Stimulated activated CD8-positive, alpha-beta memory T cell treated with anti-CD3 and anti-CD28 coated beads, Interleukin-7, amount 100 ng/mL, for 24 hours (primary cell): Measurements from ENCODE around the gene LRP1.

Source experiments
- DNase-seq: peaks from one replicate; pipeline ENCODE4 v3.0.0-alpha.2; 2020; ENCODE audit warnings: low read depth

Gene LRP1

DNA sequence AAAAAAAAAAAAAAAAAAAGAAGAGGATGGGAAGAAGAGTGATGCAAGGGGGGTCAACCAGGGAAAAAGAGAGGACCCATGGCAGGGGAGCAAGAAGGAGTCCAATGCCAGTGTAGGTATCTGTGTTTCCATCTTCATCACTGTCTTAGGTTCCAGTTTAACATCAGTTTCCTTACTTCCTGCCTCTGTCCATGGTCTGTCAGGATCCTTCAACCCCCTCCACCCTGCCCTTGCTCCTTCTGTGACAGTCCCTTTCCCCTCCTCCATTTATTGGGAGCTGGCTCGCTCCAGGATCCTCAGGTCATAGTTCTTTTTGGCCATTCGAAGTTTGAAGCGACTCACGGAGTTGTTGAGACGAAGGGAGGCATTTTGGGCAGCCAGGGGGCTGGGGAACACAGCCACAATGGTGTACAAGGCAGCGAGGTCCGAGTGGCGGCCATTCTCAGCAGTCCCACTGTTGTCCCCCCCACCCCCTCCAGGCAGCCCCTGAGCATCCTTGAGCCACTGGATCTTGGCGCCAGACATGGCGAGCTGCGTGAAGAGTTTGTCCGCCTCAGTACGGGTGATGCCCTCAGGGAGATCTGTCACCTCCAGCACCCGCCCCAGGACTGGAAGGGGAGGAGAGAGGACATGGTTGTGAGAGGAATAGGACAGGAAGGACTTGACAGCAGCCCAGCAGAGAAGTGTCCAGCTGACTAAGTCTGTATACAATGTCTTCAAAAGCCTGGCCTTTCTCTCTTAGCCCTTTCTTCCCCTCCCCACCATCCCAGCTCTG is 126.4 kb downstream of the LRP1 start:
- DNase-seq = no peak

DNA sequence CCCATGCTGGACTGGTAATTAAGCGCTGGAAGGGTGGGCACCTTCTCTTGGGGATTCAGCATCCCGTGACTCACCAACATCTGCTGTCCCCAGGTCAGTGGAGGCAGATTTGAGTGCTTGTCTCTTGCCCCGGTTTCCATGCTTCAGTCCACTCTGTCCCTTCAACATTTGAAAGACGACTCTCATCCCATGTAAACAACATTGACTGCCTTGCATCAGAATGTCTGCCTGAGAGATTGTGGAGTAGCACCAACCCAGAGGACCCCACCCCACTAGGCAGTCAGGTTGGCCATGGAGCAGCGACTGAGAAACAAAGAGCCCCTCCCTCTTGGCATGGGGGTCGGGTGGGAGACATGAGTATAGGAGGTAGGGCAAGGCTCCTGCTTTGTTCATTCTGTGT is 127.6 kb downstream of the LRP1 start:
- no peak for DNase-seq

DNA sequence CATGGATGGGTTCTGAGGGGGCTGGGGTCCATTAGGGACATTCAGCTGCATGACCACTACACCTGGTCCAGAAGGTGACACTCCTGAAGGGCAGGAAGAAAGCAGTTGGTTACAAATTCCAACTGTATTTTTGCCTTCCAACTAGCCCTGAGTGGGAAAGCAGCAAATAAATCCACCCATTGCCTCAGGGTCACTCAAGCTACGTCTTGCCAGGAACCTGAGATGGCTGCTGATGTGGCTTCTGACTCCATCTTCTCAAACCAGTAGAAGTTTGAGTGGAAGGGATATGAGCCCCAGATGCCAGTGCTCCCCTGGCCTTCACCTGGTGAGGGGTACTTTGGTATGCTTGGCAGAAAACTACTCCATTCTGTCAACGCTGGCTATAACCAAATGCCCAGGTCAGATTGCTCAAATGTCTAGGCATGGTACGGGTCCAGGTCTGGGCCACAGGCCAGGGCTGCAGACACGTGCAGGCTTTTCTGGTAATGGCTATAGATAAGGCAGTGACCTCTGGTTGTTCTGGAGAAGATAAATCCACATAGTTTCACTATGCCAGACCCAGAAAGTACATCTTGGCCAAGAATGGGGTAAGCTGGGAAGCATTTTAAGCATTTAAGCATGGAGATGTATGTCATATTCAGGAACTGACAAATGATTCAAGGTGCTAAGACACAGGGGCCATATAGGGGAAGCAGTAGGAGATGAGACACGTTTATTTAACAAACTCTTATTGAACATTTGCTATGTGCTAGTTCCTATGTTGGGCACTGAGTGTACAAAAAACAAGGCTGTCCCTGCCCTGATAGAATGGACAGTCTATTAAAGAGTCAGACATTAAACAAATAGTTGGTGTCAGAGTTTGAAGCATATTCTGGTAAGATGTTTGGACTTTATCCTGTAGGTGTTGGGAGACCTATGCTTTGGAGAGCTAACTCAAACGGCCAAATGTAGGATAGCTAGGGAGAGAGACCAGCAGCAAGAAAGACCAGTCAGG is 131.0 kb downstream of the LRP1 start:
- no peak for DNase-seq

DNA sequence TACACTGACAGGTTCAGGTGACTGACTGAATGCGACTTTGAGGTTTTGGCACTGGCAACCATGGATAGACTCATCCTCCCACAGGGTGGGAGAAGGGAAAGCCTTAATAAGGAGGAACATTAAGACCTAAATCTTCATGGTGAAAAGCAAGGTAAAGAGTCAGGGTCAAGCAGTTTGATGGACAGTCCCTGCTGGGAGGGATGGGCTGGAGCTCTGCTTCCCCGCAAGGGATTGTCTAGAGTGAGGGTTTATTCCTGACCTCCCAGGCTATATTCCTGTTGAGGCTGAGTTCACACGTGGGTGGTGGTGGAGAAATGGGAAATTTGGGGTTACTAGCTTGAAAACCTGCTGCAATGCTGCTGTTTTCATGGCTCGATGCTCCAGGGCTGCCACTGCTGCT is 132.1 kb downstream of the LRP1 start:
- DNase-seq = no peak

DNA sequence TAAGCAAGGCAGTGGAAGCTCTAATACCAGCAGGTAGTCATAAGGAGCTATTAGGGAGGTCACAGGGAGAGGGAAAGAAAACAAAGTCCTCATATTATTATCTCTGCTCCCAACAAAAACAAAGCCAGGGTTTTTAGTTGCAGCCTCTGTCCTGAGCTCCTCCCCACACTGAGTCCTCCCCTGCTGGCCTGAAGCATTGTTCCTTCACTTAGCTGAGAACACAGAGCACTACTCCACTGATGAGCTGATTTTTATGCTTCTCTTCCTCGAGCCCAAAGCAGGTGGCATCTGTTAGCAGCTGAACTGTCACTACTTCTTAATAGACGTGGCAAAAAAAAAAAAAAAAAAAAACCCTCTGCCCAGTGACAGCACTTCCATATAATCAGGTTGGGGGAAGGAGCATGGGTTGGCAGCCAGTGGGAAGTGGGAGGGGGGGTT is 133.2 kb downstream of the LRP1 start:
- DNase-seq = no peak

DNA sequence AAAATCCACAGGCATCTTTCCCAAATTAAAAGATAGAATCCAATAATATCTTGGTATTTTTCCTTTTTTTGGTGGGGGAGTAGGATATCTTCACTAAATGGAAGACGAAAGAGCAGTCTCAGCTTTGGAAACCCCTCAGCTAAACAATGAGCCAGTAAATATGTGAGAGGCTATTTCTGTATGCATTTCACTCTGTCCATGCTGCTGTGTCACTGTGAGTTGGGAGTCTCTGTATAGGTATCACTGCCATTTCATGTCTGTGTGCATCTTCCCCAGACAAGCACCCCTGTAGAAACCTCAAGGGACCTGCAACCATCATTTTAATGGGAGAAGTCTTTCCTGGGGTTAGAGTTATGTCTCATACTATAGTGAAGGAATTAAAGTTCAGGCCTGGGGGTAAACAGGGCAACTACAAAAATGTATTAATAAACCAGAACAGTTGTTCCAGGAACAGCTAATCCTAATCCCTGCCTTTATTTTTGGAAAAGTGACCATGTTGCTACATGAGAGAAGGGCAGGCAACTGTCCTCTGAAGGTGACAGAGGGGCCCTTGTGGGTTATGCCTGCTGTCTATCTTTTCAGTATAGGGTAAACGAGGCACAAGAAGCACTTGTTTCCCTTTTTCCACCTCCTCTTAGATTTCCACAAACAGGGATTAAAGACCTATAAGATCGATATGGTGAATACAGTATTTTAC is 134.0 kb downstream of the LRP1 start:
- no peak for DNase-seq
